HG03175 (cell line): ENCODE results near the gene C17orf75.

Source experiments
- ATAC-seq: cut with Tn5 transposase; IDR thresholded peaks from one replicate; pipeline ENCODE4 v1.9.1; 2021; ENCODE audit warnings: mild to moderate bottlenecking, moderate library complexity; ENCODE audit not compliant: unreplicated experiment

C17orf75 gene

DNA sequence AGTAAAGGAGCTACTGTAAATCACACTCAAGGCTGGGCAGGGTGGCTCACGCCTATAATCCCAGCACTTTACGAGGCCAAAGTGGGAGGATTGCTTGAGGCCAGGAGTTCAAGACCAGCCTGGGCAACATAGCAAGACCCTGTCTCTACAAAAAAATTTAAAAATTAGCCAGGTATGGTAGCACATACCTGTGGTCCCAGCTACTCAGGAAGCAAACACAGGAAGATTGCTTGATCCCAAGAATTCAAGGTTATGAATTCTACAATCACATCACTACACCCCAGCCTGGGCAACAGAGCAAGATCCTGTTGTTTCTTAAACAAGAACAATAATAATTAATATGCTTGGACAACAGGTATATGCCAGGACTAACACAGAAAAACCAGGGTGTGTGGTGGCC, 63.2 kb downstream of the C17orf75 start:
- ATAC-seq: no peak
